HCT116 (cell line): Measurements from ENCODE around the gene SLC7A9. TPM values are rescaled to one million over a fixed set of nuclear protein-coding genes. Genes with fewer than 3 reads are reported as not detected.

Experiments used
- ATAC-seq: fragments of 200-7000 bp; cut with Tn5 transposase; 2 replicates; pipeline ENCODE4 v1.9.1; 2020; ENCODE audit warnings: mild to moderate bottlenecking, moderate library complexity
- BruUV-seq: library from RNA; stranded (reverse); fragments of 400-500 nt; replicated peaks from 2 replicates; lab custom pipeline; 2021; lab: Mats Ljungman, UMichigan
- CTCF ChIA-PET: fragments of 300-600 bp; sonication (Branson Sonifier 250); formaldehyde crosslinking; loops from one replicate; lab custom pipeline; 2021; ENCODE audit warnings: antibody characterized with exemption; lab: Charles Lee
- POLR2A ChIA-PET: fragments of 300-600, 350-600 bp; sonication (Branson Sonifier 250); formaldehyde crosslinking; loops from one replicate; lab custom pipeline; 2021; ENCODE audit warnings: antibody characterized with exemption; lab: Charles Lee
- RAD21 ChIA-PET, 2 experiments: fragments of 300-600 bp; sonication (Branson Sonifier 250); formaldehyde crosslinking; loops; one replicate each; lab custom pipeline; 2023; ENCODE audit warnings: low total read pairs in 2 of 2; ENCODE audit not compliant: uncharacterized antibody in 2 of 2, unreplicated experiment in 2 of 2, low non-redundant PET in 1 of 2; lab: Charles Lee
- DNase-seq: peaks from one replicate; pipeline ENCODE4 v3.0.0-alpha.2; 2010; ENCODE audit warnings: low read depth, low spot score
- H2AFZ ChIP-seq: fragments of 200-600 bp; shearing (Covaris generic), sonication (generic); 2 replicates; pipeline ENCODE4 v1.6.1; 2017; ENCODE audit warnings: low read depth, mixed run types, mixed read lengths, antibody characterized with exemption, low read length; ENCODE audit not compliant: poor library complexity, severe bottlenecking
- H3K27ac ChIP-seq: 2 replicates; pipeline ENCODE4 v1.5.1; 2012; ENCODE audit warnings: low read depth, low read length
- H3K27me3 ChIP-seq: fragments of 200-600 bp; sonication (generic); 2 replicates; pipeline ENCODE4 v1.6.1; 2016; ENCODE audit warnings: mixed run types, low read length, mixed read lengths; ENCODE audit not compliant: insufficient read depth
- H3K36me3 ChIP-seq, 2 experiments: fragments of 200-500 bp in 1 of 2; fragments of 200-600 bp in 1 of 2; sonication (Bioruptor generic) in 1 of 2; sonication (generic) in 1 of 2; 2 replicates each; pipeline versions ENCODE4 v1.5.1 to v1.6.1; 2014 to 2016; ENCODE audit warnings: low read length in 2 of 2, inconsistent platforms in 1 of 2, mixed read lengths in 1 of 2, mixed run types in 1 of 2; ENCODE audit not compliant: insufficient read depth in 2 of 2, control insufficient read depth in 1 of 2
- H3K4me1 ChIP-seq, 2 experiments: fragments of 200-600 bp in 1 of 2; sonication (generic) in 1 of 2; 2 replicates each; pipeline versions ENCODE4 v1.5.1 to v1.6.1; 2012 to 2017; ENCODE audit warnings: low read length in 2 of 2, inconsistent platforms in 1 of 2, mild to moderate bottlenecking in 1 of 2, mixed read lengths in 1 of 2, mixed run types in 1 of 2, moderate library complexity in 1 of 2; ENCODE audit not compliant: insufficient read depth in 2 of 2, control insufficient read depth in 1 of 2
- H3K4me2 ChIP-seq: fragments of 200-600 bp; sonication (generic); 2 replicates; pipeline ENCODE4 v1.6.1; 2017; ENCODE audit warnings: mixed run types, low read length, mixed read lengths
- H3K4me3 ChIP-seq, 2 experiments: fragments of 200-600 bp in 1 of 2; sonication (generic) in 1 of 2; replicated peaks in 1 of 2; 2 replicates each; pipeline ENCODE4 v1.5.1; 2011 to 2016; ENCODE audit warnings: low read length in 2 of 2, control low read depth in 1 of 2, low read depth in 1 of 2, mild to moderate bottlenecking in 1 of 2, mixed read lengths in 1 of 2, mixed run types in 1 of 2
- H3K79me2 ChIP-seq: fragments of 200-600 bp; sonication (generic); 2 replicates; pipeline ENCODE4 v1.6.1; 2017; ENCODE audit warnings: mild to moderate bottlenecking, mixed run types, low read length, moderate library complexity, mixed read lengths; ENCODE audit not compliant: insufficient read depth
- H3K9ac ChIP-seq: fragments of 200-600 bp; sonication (generic); 2 replicates; pipeline ENCODE4 v1.6.1; 2016; ENCODE audit warnings: low read length, mixed read lengths
- H3K9me2 ChIP-seq: fragments of 200-600 bp; sonication (generic), shearing (Covaris generic); 2 replicates; pipeline ENCODE4 v1.6.1; 2017; ENCODE audit warnings: mixed run types, mild to moderate bottlenecking, moderate library complexity; ENCODE audit not compliant: insufficient read depth
- H3K9me3 ChIP-seq, 2 experiments: fragments of 200-500 bp in 1 of 2; fragments of 200-600 bp in 1 of 2; sonication (Bioruptor generic) in 1 of 2; sonication (generic) in 1 of 2; 2 replicates each; pipeline ENCODE4 v1.6.1; 2014 to 2017; ENCODE audit warnings: low read length in 2 of 2, mixed read lengths in 2 of 2, inconsistent platforms in 1 of 2, low read depth in 1 of 2, mild to moderate bottlenecking in 1 of 2, mixed run types in 1 of 2, moderate library complexity in 1 of 2; ENCODE audit not compliant: control insufficient read depth in 1 of 2, insufficient read depth in 1 of 2
- H4K20me1 ChIP-seq: fragments of 200-600 bp; sonication (generic), shearing (Covaris generic); 2 replicates; pipeline ENCODE4 v1.6.1; 2017; ENCODE audit warnings: mixed run types, mild to moderate bottlenecking, moderate library complexity; ENCODE audit not compliant: insufficient read depth
- CBX3 ChIP-seq: IDR thresholded peaks from 2 replicates; pipeline ENCODE4 v1.6.1; 2012; ENCODE audit warnings: low read depth
- CTCF ChIP-seq, 3 experiments: fragments of 200-600 bp in 1 of 3; sonication (generic) in 1 of 3; IDR thresholded peaks in 2 of 3; conservative IDR thresholded peaks in 1 of 3; 2 replicates each; pipeline ENCODE4 v1.5.1; 2012 to 2017; ENCODE audit warnings: low read depth in 2 of 3, low read length in 2 of 3, antibody characterized with exemption in 1 of 3, borderline replicate concordance in 1 of 3, control low read depth in 1 of 3, mild to moderate bottlenecking in 1 of 3, mixed read lengths in 1 of 3, mixed run types in 1 of 3, moderate library complexity in 1 of 3; ENCODE audit not compliant: insufficient read depth in 1 of 3
- EZH2 ChIP-seq: fragments of 200-600 bp; sonication (generic); IDR thresholded peaks from 2 replicates; pipeline ENCODE4 v1.6.1; 2017; ENCODE audit warnings: antibody characterized with exemption, mixed run types
- EZH2phosphoT487 ChIP-seq: fragments of 200-600 bp; IDR thresholded peaks from 2 replicates; pipeline ENCODE4 v1.6.1; 2018; ENCODE audit warnings: antibody characterized with exemption, borderline replicate concordance
- FOSL1 ChIP-seq: IDR thresholded peaks from 2 replicates; pipeline ENCODE4 v1.6.1; 2012; ENCODE audit warnings: low read depth
- POLR2AphosphoS5 ChIP-seq: IDR thresholded peaks from 2 replicates; pipeline ENCODE4 v1.6.1; 2011; ENCODE audit warnings: mild to moderate bottlenecking, low read depth, low read length, moderate library complexity
- SIN3A ChIP-seq: IDR thresholded peaks from 2 replicates; pipeline ENCODE4 v1.6.1; 2012; ENCODE audit warnings: low read depth
- SP1 ChIP-seq: IDR thresholded peaks from 2 replicates; pipeline ENCODE4 v1.6.1; 2012; ENCODE audit warnings: low read depth
- ZNF274 ChIP-seq: fragments of 200-500 bp; sonication (Bioruptor generic); IDR thresholded peaks from 2 replicates; pipeline ENCODE4 v1.6.1; 2014; ENCODE audit warnings: mild to moderate bottlenecking, low read depth, low read length, inconsistent platforms
- intact Hi-C: fragments of 100-400 bp; cut with micrococcal nuclease; formaldehyde crosslinking; loops from 2 replicates; pipeline ENCODE4 v1.10.0; 2022
- total RNA-seq: library from RNA; stranded (reverse); gene quantifications from one replicate; pipeline ENCODE4 v1.2.1, GENCODE V29; 2021; ENCODE audit not compliant: unreplicated experiment
- TF ChIP-seq, protein P1 (sequence below): IDR thresholded peaks from 2 replicates; pipeline ENCODE4 v1.6.1; 2012; ENCODE audit warnings: low read depth

Gene SLC7A9
- total RNA-seq, 1 experiment from 2014 or later: 0.42 TPM

- Histone ChIP-seq H3K27me3 (no peaks in the 10 kb centered on the region), H3K36me3 (no peaks in the 10 kb centered on the region), H4K20me1 (no peaks in the 10 kb centered on the region), H3K9me2 (no peaks in the 10 kb centered on the region), H3K9me3 (peaks cover 6 to 9% of the 10 kb centered on the region in 2 experiments; a peak in 2 of 4 replicates), H3K4me2 (no peak overlapping the region), H3K27ac (no peak overlapping the region), H3K79me2 (no peaks in the 10 kb centered on the region), H2AFZ (no peak overlapping the region), H3K4me1 (no peaks in the 10 kb centered on the region), H3K4me3 (no peak overlapping the region), H3K9ac (no peak overlapping the region)
- CTCF ChIA-PET: no interaction called here
- POLR2A ChIA-PET: no interaction called here
- DNase-seq (no peak), ATAC-seq (no peak)
- TF ChIP-seq EZH2: no peak
- TF ChIP-seq ZNF274: no peak
- no peak for TF ChIP-seq CBX3
- no peak for TF ChIP-seq EZH2phosphoT487
- TF ChIP-seq SIN3A: no peak
- no peak for TF ChIP-seq SP1
- TF ChIP-seq CTCF (IDR thresholded peaks at IDR 0.05 in 2 of 3, conservative IDR thresholded peaks at IDR 0.05 in 1 of 3; ENCODE audit: borderline replicate concordance in 1 of 3, insufficient read depth in 1 of 3, low read depth in 2 of 3, low read length in 2 of 3): no peak
- TF ChIP-seq POLR2AphosphoS5: no peak
- no peak for TF ChIP-seq FOSL1
- TF ChIP-seq, protein P1, sequence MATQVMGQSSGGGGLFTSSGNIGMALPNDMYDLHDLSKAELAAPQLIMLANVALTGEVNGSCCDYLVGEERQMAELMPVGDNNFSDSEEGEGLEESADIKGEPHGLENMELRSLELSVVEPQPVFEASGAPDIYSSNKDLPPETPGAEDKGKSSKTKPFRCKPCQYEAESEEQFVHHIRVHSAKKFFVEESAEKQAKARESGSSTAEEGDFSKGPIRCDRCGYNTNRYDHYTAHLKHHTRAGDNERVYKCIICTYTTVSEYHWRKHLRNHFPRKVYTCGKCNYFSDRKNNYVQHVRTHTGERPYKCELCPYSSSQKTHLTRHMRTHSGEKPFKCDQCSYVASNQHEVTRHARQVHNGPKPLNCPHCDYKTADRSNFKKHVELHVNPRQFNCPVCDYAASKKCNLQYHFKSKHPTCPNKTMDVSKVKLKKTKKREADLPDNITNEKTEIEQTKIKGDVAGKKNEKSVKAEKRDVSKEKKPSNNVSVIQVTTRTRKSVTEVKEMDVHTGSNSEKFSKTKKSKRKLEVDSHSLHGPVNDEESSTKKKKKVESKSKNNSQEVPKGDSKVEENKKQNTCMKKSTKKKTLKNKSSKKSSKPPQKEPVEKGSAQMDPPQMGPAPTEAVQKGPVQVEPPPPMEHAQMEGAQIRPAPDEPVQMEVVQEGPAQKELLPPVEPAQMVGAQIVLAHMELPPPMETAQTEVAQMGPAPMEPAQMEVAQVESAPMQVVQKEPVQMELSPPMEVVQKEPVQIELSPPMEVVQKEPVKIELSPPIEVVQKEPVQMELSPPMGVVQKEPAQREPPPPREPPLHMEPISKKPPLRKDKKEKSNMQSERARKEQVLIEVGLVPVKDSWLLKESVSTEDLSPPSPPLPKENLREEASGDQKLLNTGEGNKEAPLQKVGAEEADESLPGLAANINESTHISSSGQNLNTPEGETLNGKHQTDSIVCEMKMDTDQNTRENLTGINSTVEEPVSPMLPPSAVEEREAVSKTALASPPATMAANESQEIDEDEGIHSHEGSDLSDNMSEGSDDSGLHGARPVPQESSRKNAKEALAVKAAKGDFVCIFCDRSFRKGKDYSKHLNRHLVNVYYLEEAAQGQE: no peak
- no TSS peak for BruUV-seq
- intact Hi-C loops: no loop called here
- RAD21 ChIA-PET: no interaction called here
Measured at GRCh38 chr19:32842061-32842460, 27.5 kb downstream of the SLC7A9 start.
